ENCODE results near the gene ZNF273.
"Not testable (repeated sequence)": the region's sequence is repeated elsewhere in the genome, so short reads cannot be mapped to it uniquely, and the experiment has no call there.

The ZNF273 gene

DNA sequence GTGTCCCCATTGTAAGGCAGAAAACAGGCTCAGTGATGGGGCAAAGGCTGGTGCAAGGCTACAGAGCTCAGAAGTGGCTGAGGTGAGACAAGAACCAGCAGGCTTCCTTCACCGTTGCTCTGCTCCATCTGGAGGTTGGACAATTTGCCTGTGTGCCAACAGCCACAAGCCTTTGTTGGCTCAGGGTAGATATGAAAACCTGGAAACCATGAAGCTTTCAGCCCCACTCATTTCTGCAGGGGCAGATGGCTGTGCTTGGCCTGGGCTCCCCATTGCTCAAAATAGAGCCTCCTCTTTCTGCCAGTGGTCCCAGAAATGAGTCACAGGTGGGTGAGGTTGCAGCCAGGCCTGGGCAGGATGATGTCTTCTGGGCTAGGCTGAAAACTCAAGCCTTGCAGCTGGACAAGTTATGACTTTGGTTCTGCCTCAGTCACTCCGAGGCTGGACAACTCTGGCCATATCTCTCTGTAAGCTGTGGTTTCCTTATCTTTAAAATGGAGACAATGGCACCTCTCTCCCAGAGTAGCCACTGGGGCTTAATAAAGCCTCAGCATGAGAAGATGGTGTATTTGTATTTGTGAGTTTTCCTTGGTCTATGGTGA lies 12.2 kb upstream of the ZNF273 start:
- DNase-seq: no peak

DNA sequence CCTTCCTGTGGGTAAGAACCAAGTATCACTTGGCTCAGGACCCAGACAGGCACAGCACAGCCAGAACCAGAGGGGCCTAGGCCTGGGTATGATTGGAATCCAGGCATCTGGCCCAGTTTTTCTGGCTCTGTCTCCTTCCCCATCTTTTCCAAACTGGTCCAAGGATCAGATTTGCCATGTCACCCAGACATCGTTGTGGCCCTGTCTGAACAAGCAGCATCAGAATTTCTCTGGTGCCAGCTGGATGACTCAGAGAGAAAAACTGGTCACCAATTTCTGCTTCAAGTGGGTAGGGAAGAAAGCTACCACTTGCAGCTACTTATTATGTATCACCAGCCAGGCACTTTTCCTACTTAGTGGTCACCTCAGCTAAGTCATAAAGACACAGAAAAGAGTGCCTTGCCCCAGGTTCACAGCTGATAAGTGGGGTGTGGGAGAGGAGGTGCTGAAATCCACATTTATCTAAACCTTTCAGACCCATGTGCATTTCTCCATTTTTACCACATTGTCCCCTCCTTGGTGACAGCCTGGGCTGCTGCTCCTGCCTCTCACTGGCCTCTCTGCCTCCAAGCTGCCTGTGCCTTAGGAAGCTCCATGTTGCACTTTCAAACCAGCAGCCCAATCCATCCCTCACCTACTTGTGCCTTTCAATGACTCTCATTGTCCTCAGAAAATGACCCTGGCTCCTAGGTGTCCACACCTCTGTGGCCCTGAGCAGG lies 11.6 kb upstream of the ZNF273 start:
- peak; percentile 29 for DNase-seq

DNA sequence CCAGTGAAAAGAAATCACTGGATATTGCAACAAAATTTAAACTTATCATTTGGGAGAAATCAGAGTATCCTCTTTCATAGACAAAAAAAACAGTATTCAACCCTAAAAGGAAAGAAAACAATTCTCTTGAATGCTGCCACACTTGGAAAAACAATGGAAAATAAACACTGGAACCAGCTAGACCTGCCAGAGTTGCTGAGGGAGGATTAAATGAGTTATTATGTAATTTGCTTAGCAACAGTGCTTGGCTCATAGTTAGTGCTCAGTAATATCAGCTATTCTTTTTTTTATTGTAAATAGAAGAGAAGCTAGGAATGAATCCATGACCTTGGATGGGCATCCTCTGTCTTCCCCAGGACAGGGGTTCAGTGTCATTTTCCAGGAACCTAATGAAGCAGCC lies 11.0 kb upstream of the ZNF273 start:
- DNase-seq: no peak

DNA sequence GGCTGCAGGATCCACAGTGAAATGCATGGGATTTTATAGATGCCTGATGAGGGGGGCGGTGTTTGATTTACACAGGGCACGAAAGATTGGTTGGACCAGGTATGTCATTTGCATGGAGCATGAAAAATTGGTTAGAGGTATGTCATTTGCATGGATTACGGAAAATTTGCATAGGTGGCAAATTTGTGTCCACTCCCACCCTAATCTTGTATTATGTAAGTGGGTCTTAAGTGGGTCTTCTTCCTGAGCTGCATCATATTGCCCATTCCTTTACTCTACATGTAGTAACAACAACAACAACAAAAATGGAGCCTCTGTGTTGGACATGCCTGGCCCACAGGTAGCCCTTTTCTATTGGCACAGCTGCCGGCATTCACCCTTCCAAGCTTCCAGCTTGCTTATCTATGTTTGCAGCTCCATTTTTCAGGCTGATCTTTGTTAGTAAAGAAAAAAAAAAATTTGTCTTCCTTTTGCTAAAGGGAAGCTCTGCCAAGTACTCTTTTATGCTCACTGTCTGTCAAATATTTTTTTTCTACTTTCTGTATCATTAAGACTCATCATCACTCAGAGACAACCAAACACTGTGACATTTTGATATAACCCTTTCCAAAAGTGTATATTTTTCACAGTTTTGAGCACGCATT lies 10.3 kb upstream of the ZNF273 start:
- DNase-seq: no peak

DNA sequence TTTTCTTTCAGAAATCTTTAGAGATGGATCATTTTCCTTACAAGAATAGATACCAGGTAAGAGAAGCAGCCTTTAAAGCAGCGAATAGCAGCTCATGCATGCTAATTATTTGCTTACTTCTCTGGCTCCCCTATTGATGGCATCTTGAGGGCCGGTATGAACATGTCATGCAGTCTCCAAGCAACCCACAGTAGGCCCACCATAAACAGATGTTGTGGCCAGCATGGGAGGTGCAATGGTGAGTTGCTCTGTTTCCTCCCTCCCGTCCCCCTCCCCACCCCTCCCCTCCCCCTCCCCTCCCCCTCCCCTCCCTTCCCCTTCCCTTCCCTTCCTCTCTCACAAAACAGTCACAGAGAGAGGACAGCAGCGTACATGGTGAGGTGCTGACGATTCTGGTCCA lies 9.7 kb upstream of the ZNF273 start:
- DNase-seq: no peak

DNA sequence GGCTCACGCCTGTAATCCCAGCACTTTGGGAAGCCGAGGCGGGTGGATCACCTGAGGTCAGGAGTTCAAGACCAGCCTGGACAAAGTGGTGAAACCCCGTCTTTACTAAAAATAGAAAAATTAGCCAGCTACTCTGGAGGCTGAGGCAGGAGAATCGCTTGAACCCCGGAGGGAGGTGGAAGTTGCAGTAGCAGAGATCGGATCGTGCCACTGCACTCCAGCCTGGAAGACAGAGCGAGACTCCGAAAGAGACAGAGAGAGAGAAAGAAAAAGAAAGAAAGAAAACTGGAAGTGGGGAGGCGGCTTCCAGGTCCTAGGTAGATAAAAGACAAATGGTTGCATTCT lies 640 bp upstream of the ZNF273 start:
- not testable (repeated sequence) for DNase-seq

DNA sequence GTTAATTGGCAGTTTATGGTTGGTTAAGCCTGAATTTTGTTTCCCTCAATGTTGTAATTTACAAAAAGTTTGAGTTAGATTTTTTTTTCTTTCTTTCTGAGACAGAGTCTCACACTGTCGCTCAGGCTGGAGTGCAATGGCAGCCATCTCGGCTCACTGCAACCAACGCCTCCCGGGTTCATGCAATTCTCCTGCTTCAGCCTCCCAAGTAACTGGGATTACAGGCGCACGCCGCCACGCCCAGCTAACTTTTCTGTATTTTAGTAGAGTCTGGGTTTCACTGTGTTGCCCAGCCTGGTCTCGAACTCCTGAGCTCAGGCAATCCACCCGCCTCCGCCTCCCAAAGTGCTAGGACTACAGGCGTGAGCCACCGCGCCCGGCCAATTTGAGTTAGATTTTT lies 935 bp downstream of the ZNF273 start:
- DNase-seq: no peak

DNA sequence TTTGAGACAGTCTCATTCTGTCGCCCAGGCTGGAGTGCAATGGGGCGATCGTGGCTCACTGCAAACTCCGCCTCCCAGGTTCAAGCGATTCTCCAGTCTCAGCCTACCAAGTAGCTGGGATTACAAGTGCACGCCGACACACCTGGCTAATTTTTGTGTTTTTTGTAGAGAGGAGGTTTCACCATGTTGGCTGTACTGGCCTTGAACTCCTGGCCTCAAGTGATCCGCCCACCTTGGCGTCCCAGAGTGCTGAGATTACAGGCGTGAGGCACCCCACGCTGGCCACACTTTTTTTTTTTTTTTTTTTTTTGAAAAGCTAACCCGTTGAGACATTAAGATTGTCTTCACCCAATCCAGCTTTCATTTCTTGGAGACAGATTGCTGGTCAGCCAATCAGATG lies 2.1 kb downstream of the ZNF273 start:
- DNase-seq: no peak

DNA sequence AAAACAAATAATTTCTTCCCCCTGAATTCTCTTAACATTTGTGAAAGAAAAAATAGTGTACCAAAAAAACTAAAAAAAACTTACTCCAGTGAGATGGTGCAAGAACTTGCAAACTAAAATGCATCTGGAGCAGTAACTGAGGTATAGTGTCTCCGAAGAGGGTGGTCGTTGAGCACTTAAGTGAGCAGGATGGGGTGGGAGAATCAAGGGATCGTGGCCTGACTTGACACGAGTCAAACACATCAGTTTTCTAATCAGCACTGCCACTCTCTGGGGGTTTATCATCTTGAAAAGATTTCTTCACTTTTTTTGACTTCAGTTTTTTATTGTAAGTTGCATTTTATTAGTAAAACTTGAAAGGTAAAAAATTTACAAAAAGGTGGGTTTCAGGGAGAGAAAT lies 2.5 kb downstream of the ZNF273 start:
- no peak for DNase-seq

DNA sequence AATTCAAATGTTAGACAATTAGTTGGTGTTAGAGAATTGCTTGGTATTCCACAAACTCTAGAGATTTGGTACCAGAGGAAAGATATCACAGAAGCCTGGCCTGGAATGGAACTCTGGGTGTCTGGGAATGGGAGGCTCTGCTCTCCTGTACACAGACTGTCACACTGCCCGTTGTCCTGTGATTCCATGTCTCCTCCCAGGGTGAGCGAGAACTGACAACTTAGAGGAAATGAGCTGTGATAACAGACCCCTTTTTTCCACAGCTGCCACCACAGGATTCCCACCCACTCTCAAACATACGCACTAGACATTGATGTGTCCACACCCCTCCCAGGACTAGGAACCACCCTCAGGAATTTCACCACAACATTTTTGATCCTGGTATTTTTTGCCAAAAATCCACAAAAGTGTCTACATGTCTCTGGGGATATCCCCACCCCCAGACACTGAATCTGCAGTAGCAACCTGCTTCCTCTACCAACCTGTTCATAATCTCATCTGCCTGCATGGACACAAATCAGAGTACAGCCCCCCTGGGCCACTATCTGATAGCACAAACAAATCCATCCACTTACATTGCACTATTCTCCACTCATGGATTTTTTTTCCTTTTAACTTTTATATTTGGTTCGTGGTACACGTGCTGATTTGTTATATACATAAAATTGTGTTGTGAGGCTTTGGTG lies 4.7 kb downstream of the ZNF273 start:
- peak; percentile 34 for DNase-seq

DNA sequence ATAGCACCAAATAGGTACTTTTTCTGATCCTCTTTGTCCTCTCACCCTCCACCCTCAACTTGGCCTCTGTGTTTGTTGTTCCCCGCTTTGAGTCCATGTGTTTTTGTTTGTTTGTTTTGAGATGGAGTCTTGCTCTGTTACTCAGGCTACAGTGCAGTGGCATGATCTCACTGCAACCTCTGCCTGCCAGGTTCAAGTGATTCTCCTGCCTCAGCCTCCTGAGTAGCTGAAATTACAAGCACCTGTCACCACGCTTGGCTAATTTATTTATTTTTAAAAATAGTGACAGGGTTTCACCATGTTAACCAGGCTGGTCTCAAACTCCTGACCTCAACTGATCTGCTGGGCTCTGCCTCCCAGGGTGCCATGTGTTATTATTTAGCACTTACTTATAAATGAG lies 5.3 kb downstream of the ZNF273 start:
- DNase-seq: peak; percentile 68

DNA sequence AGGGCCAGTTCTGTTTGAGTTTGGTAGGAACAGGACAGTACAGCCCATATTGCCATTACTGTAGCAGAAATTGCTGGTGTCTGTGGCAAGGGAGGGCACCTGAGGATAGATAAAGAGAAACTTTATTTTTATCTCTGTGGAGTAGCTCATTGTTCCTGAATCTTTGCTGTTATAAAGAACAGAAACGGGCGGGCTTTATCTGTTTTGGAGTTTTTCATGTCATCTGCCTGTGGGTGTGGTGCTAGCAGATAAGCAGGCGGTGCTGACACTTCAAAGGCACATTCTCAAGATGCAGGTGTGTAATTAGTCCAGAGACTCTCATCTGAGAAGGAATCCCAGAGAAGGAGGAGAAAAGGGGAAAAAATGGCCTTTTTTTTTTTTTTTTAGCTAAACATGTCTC lies 11.5 kb downstream of the ZNF273 start:
- DNase-seq: no peak

DNA sequence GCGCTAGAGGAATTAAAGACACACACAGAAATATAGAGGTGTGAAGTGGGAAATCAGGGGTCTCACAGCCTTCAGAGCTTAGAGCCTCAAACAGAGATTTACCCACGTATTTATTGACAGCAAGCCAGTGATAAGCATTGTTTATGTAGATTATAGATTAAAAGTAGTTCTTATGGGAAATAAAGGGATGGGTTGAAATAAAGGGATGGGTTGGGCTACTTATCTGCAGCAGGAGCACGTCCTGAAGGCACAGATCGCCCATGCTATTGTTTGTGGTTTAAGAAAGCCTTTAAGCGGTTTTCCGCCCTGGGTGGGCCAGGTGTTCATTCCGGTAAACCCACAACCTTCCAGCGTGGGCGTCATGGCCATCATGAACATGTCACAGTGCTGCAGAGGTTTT lies 12.2 kb downstream of the ZNF273 start:
- not testable (repeated sequence) for DNase-seq

DNA sequence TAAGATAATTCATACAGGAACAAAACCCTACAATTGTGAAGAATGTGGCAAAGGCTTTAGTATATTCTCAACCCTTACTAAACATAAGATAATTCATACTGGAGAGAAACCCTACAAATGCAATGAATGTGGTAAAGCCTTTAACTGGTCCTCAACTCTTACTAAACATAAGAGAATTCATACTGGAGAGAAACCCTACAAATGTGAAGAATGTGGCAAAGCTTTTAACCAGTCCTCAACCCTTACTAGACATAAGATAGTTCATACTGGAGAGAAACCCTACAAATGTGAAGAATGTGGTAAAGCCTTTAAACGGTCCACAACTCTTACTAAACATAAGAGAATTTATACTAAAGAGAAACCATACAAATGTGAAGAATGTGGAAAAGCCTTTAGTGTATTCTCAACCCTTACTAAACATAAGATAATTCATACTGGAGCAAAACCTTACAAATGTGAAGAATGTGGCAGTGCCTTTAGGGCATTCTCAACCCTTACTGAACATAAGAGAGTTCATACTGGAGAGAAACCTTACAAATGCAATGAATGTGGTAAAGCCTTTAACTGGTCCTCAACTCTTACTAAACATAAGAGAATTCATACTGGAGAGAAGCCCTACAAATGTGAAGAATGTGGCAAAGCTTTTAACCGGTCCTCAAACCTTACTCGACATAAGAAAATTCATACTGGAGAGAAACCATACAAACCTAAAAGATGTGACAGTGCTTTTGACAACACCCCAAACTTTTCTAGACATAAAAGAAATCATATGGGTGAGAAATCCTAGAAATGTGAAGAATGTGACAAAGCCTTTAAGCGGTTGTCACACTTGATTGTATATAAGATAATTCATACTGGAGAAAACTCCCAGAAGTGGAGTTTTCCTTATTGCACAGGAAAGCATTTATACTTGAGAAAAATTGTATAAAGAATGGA lies 25.4 kb downstream of the ZNF273 start:
- not testable (repeated sequence) for DNase-seq

DNA sequence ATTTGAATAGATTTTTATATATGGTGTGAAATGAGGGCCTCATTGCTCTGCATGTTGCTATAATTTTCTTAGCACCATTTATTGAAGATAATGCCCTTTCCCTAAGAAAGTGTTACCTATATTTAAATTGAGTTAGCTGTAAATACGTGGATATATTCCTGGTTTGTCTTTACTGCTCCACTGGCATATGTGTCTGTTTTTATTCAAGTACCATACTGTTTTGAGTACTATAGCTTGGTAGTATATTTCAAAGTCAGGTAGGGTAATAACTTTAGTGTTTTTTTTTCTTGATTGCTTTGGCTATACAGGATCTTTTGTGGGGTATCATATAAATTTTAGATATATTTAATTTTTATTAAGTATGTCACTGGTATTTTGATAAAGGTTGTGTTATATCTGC lies 31.4 kb downstream of the ZNF273 start:
- no peak for DNase-seq

DNA sequence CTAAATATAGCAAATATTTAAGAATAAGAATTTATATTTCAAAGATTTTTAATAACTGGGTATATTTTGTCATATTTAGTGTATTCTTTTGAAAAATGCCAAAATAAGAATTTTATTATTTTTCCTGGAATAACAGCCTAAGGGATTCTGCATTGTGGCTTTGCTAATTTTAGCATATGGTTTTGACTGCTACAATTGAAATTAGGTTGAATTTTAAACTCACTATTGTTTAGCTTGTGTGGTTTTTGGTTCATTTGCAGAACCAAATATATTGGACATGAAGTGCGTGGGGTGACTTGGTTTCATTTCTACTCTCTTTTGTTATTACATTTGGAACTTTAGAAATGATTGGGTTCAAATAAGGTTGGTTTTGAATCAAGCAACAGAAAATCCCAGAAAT lies 35.5 kb downstream of the ZNF273 start:
- DNase-seq: no peak

DNA sequence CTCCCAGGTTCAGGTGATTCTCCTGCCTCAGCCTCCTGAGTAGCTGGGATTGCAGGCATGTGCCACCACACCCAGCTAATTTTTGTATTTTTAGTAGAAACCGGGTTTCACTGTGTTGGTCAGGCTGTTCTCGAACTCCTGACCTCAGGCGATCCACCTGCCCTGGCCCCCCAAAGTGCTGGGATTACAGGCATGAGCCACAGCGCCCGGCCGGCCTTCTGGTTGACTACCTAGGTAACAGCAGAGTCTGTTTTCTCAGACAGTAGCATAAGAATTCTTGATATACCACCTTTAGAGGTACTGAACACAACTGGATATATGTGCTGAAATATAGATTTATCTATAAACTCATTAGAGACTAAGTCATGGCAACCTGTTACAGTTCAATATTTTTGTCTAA lies 36.9 kb downstream of the ZNF273 start:
- DNase-seq: not testable (repeated sequence)

DNA sequence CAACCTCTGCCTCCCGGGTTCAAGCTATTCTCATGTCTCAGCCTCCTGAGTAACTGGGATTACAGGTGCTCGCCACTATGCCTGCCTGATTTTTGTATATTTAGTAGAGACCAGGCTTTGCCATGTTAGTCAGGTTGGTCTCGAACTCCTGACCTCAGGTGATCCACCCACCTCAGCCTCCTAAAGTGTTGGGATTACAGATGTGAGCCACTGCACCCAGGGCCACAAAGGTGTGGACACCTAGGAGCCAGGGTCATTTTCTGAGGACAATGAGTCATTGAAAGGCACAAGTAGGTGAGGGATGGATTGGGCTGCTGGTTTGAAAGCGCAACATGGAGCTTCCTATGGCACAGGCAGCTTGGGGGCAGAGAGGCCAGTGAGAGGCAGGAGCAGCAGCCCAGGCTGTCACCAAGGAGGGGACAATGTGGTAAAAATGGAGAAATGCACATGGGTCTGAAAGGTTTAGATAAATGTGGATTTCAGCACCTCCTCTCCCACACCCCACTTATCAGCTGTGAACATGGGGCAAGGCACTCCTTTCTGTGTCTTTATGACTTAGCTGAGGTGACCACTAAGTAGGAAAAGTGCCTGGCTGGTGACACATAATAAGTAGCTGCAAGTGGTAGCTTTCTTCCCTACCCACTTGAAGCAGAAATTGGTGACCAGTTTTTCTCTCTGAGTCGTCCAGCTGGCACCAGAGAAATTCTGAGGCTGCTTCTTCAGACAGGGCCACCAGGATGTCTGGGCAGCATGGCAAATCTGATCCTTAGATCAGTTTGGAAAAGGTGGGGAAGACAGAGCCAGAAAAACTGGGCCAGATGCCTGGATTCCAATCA lies 41.8 kb downstream of the ZNF273 start:
- DNase-seq: peak; percentile 10

DNA sequence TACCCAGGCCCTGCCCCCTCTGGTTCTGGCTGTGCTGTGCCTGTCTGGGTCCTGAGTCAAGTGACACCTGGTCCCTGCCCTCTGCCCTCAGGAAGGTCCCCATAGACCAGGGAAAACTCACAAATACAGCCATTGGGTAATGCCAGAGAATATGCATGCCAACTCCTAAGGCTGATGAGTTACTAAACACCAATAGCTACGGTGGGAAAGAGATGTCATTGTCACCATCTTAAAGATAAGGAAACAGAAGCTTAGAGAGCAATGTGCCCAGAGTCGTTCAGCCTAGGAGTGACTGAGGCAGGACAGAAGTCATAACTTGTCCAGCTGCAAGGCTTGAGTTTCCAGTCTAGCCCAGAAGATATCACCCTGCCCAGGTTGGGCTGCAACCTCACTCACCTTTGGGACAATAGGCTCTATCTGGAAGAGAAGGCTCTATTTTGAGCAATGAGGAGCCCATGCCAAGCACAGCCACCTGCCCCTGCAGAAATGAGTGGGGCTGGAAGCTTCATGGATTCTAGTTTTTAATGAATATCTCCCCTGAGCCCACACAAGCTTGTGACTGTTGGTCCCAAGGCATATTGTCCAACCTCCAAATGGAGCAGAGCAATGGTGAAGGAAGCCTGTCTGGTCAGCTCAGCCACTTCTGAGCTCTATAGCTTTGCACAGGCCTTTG lies 42.6 kb downstream of the ZNF273 start:
- no peak for DNase-seq

DNA sequence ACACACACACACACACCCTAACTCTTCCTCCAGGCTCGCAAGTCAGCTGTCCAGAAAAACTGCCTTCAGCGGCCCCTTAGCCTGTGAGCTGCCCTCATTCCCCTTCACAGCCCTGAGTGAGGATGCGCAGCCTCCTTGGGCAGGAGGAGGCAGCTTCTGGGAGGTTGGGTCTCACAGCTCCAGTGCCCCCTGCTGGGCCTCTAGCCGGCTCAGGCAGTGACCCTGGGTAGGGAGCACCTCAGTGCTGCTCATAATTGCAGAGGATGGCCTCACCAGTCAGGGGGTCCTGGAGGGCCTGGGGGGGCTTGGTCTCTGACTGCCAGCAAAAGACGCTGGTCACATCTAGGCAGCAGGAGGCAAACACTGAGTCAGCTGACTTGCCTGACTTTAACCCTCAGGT lies 43.7 kb downstream of the ZNF273 start:
- peak; percentile 81 for DNase-seq

Data from DMS53 (cell line).